ENCODE results near the gene IRF9. TPM values are rescaled to one million over a fixed set of nuclear protein-coding genes. Genes with fewer than 3 reads are reported as not detected.

IRF9 gene
- total and polyA plus RNA-seq, 2 experiments from 2014 or later, result 33.7 to 66.9 TPM

- Histone ChIP-seq H3K9me3 (ENCODE audit: low read depth) (no peaks in the 10 kb centered on the region), H4K20me1 (ENCODE audit: insufficient read depth, poor library complexity, severe bottlenecking) (peaks cover 5% of the 10 kb centered on the region), H2AFZ (no peak overlapping the region), H3K36me3 (replicated peaks; ENCODE audit: insufficient read depth, low read depth) (no peaks in the 10 kb centered on the region), H3K4me3 (no peak overlapping the region), H3K79me2 (peaks cover 25% of the 10 kb centered on the region), H3K9me2 (replicated peaks; ENCODE audit: insufficient read depth) (no peaks in the 10 kb centered on the region), H3K4me1 (ENCODE audit: insufficient read depth) (peaks cover 16% of the 10 kb centered on the region), H3K27ac (no peak overlapping the region), H3K4me2 (no peak overlapping the region), H3K27me3 (no peaks in the 10 kb centered on the region)
- no peak for DNase-seq (ENCODE audit: low spot score)
- TF ChIP-seq EZH2 (IDR thresholded peaks at IDR 0.05; ENCODE audit: borderline replicate concordance) (no peak), CTCF (IDR thresholded peaks at IDR 0.05; ENCODE audit: poor library complexity) (no peak), EZH2phosphoT487 (IDR thresholded peaks at IDR 0.05; ENCODE audit: low read depth, severe bottlenecking, unreplicated experiment) (no peak)
- 94% methylated on average over 14 of the region's 14 CpGs for WGBS (ENCODE audit: low lambda C conversion rate, missing lambda C conversion rate)
Observed at GRCh38 chr14:24164518-24164991, 3.5 kb downstream of the IRF9 start.

- WGBS (ENCODE audit: low lambda C conversion rate, missing lambda C conversion rate), result 98% methylated on average over 5 of the region's 5 CpGs
- DNase-seq (ENCODE audit: low spot score), result no peak
- no peaks in the 10 kb centered on the region for H3K9me3 ChIP-seq (ENCODE audit: low read depth)
- H3K4me2 ChIP-seq, result no peak overlapping the region
- TF ChIP-seq EZH2phosphoT487 (IDR thresholded peaks at IDR 0.05; ENCODE audit: low read depth, severe bottlenecking, unreplicated experiment), result no peak
- TF ChIP-seq CTCF (IDR thresholded peaks at IDR 0.05; ENCODE audit: poor library complexity), result no peak
- no peak for TF ChIP-seq EZH2 (IDR thresholded peaks at IDR 0.05; ENCODE audit: borderline replicate concordance)
- no peaks in the 10 kb centered on the region for H3K27me3 ChIP-seq
- H3K27ac ChIP-seq, result no peak overlapping the region
- no peak overlapping the region for H3K4me3 ChIP-seq
- peaks cover 25% of the 10 kb centered on the region for H3K79me2 ChIP-seq
- H2AFZ ChIP-seq, result no peak overlapping the region
- peaks cover 5% of the 10 kb centered on the region for H4K20me1 ChIP-seq (ENCODE audit: insufficient read depth, poor library complexity, severe bottlenecking)
- H3K9me2 ChIP-seq (replicated peaks; ENCODE audit: insufficient read depth), result no peaks in the 10 kb centered on the region
- H3K36me3 ChIP-seq (replicated peaks; ENCODE audit: insufficient read depth, low read depth), result no peaks in the 10 kb centered on the region
- H3K4me1 ChIP-seq (ENCODE audit: insufficient read depth), result peaks cover 13% of the 10 kb centered on the region
Observed at GRCh38 chr14:24165785-24166184, 4.7 kb downstream of the IRF9 start.

- H3K36me3 ChIP-seq (replicated peaks; ENCODE audit: insufficient read depth, low read depth), result no peaks in the 10 kb centered on the region
- H3K27ac ChIP-seq, result no peak overlapping the region
Observed at GRCh38 chr14:24167469-24168114, 6.5 kb downstream of the IRF9 start.

More at GRCh38 chr14:24167469-24168114, 6.5 kb downstream of the IRF9 start:
- 93% methylated on average over 3 of the region's 3 CpGs for WGBS (ENCODE audit: low lambda C conversion rate, missing lambda C conversion rate)
- H3K9me2 ChIP-seq (replicated peaks; ENCODE audit: insufficient read depth), result no peaks in the 10 kb centered on the region
- H2AFZ ChIP-seq, result no peak overlapping the region
- no peak overlapping the region for H3K4me2 ChIP-seq
- no peak for TF ChIP-seq EZH2phosphoT487 (IDR thresholded peaks at IDR 0.05; ENCODE audit: low read depth, severe bottlenecking, unreplicated experiment)
- no peak for TF ChIP-seq CTCF (IDR thresholded peaks at IDR 0.05; ENCODE audit: poor library complexity)
- TF ChIP-seq EZH2 (IDR thresholded peaks at IDR 0.05; ENCODE audit: borderline replicate concordance), result no peak
- peaks cover 16% of the 10 kb centered on the region for H3K79me2 ChIP-seq
- DNase-seq (ENCODE audit: low spot score), result no peak
- no peaks in the 10 kb centered on the region for H3K27me3 ChIP-seq
- no peaks in the 10 kb centered on the region for H3K9me3 ChIP-seq (ENCODE audit: low read depth)
- no peak overlapping the region for H3K4me3 ChIP-seq
- H4K20me1 ChIP-seq (ENCODE audit: insufficient read depth, poor library complexity, severe bottlenecking), result peaks cover 5% of the 10 kb centered on the region
- H3K4me1 ChIP-seq (ENCODE audit: insufficient read depth), result no peaks in the 10 kb centered on the region

Data from hepatocyte (in vitro differentiated cells).